ENCODE measurements around the gene CDC23. TPM values are rescaled to one million over a fixed set of nuclear protein-coding genes. Genes with fewer than 3 reads are reported as not detected.
A peak's percentile ranks its signal among the peaks of the same experiment; 100 is the strongest.

CDC23 gene, protein sequence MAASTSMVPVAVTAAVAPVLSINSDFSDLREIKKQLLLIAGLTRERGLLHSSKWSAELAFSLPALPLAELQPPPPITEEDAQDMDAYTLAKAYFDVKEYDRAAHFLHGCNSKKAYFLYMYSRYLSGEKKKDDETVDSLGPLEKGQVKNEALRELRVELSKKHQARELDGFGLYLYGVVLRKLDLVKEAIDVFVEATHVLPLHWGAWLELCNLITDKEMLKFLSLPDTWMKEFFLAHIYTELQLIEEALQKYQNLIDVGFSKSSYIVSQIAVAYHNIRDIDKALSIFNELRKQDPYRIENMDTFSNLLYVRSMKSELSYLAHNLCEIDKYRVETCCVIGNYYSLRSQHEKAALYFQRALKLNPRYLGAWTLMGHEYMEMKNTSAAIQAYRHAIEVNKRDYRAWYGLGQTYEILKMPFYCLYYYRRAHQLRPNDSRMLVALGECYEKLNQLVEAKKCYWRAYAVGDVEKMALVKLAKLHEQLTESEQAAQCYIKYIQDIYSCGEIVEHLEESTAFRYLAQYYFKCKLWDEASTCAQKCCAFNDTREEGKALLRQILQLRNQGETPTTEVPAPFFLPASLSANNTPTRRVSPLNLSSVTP
- total RNA-seq (29.7 and 35.4 TPM in 2 replicates), polyA plus RNA-seq (11.8 and 18.3 TPM in 2 replicates), polyA minus RNA-seq (8.2 and 9.2 TPM in 2 replicates)
- 24.7 TPM for total RNA-seq (2013)

DNA sequence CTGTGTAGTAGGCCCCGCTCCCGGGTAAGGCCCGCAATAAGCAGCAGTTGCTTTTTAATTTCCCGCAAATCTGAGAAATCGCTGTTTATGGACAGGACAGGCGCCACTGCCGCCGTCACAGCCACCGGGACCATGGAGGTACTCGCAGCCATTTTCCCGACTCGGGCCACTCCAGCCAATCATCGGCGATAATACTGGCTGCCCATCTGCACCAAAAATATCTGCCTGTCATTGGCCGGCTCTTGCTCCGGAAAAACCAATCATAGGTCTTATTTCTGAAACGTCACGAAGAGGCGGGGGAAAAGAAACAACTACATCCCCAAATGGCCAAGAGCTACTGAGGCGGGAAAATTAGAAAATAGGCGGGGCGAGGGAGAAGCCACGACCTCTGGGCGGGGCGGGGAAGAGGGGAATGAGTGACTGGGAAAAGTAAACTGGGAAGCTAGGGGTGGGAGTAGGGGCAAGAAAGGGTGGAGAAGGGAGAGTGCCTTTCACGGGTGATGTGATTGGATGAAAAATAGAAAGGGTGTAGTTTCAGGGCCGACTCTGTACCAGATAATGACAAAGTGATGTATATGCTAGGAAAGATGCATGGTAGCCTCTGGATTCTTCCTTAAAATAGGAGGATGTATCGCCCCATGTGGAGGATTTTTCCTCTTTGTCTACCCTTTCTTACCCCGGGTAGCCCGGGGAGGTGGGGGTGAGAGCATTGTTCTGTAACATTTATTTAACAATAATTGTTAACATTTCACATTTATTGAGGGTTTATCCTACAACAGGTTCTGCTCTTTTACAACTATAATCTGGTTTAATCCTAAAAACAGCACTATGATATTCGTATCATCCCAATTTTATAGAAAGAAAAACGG, at the start of gene CDC23:
TSS of gene CDC23 (minus strand) at position 163 of the 869 bp plus-strand sequence. CDS start at position 152, 11 bp downstream.
- H2AFZ ChIP-seq (ENCODE audit: insufficient read depth, low read depth, low read length, poor library complexity, severe bottlenecking) = peak within 1 kb of the TSS; percentile 98
- H3K4me3 Mint-ChIP-seq = peak within 1 kb of the TSS; percentile 93
- POLR2A ChIA-PET = interaction anchor here (1.0 to 1.6 kb wide), 5 partner anchors 124 to 362 kb away, joined by 3 to 6 read pairs (median 3); partner anchors contain the start of genes FAM53C, HSPA9 and KDM3B
- WGBS (ENCODE audit: insufficient coverage) = 2% methylated on average over 26 of the region's 32 CpGs
- peaks cover 19% of the 10 kb centered on the region for H3K4me1 Mint-ChIP-seq
- no peaks in the 10 kb centered on the region for H4K20me1 ChIP-seq (ENCODE audit: control insufficient read depth, insufficient read depth, low read length, poor library complexity, severe bottlenecking)
- TF ChIP-seq EZH2 (IDR thresholded peaks at IDR 0.05; ENCODE audit: borderline replicate concordance, insufficient read depth, low read depth, low read length, poor library complexity, severe bottlenecking) (no peak), CTCF (IDR thresholded peaks at IDR 0.05) (no peak)
- peak within 1 kb of the TSS; percentile 92 for H3K27ac Mint-ChIP-seq
- peak within 1 kb of the TSS; percentile 77 to 99 (median 93) for H3K4me3 ChIP-seq (ENCODE audit: control extremely low read depth in 1 of 5, extremely low read depth in 1 of 5, insufficient read depth in 1 of 5, low read depth in 2 of 5, low read length in 4 of 5)
- peak within 1 kb of the TSS; percentile 52 to 87 for H3K27ac ChIP-seq (ENCODE audit: low read length in 2 of 2)
- CTCF ChIA-PET = interaction anchor here (1.1 to 2.1 kb wide), 5 partner anchors 10 to 199 kb away, joined by 3 to 7 read pairs (median 4); partner anchors contain the start of gene KDM3B
- H3K36me3 ChIP-seq (replicated peaks in 1 of 2; ENCODE audit: control extremely low read depth in 1 of 2, control insufficient read depth in 1 of 2, extremely low read depth in 1 of 2, insufficient read depth in 2 of 2, low read length in 1 of 2) = peaks cover 0 to 4% of the 10 kb centered on the region in 2 experiments
- ATAC-seq (ENCODE audit: low read depth) (peak; percentile 97), DNase-seq (peak; percentile 95)
- H3K9me3 Mint-ChIP-seq (ENCODE audit: insufficient read depth) = no peaks in the 10 kb centered on the region
- H3K27me3 ChIP-seq (replicated peaks in 1 of 4; ENCODE audit: control extremely low read depth in 1 of 4, control insufficient read depth in 3 of 4, insufficient read depth in 4 of 4, low read length in 3 of 4) = no peaks in the 10 kb centered on the region
- H3K9me3 ChIP-seq (ENCODE audit: control extremely low read depth in 1 of 3, control insufficient read depth in 2 of 3, insufficient read depth in 1 of 3, low read length in 2 of 3) = no peaks in the 10 kb centered on the region
- no peaks in the 10 kb centered on the region for H3K27me3 Mint-ChIP-seq
- peaks cover 10 to 20% of the 10 kb centered on the region in 2 donors for H3K4me1 ChIP-seq (ENCODE audit: control insufficient read depth in 2 of 2, insufficient read depth in 2 of 2, low read length in 2 of 2)
- intact Hi-C loops (cut with micrococcal nuclease) = loop anchor here (1.0 to 5.0 kb wide), 9 partner anchors 35 to 1634 kb away; partner anchors contain the start of genes BRD8, CDC25C, DNAJC18 and EGR1
- H3K9ac ChIP-seq (ENCODE audit: low read length) = peak within 1 kb of the TSS; percentile 94
- peak within 1 kb of the TSS; percentile 89 for H3K4me2 ChIP-seq (replicated peaks; ENCODE audit: low read depth, low read length, poor library complexity, severe bottlenecking)
- H3K79me2 ChIP-seq (ENCODE audit: control insufficient read depth, insufficient read depth, low read length) = peaks cover 47% of the 10 kb centered on the region
